HEK293T (cell line): Measurements from ENCODE around the gene KCNK10.

Experiments used
- ARNT ChIP-seq: fragments of 450-650 bp; IDR thresholded peaks from 2 replicates; pipeline ENCODE4 v1.6.1; 2017; ENCODE audit warnings: mild to moderate bottlenecking
- BHLHE40 ChIP-seq: fragments of 450-650 bp; IDR thresholded peaks from 2 replicates; pipeline ENCODE4 v1.6.1; 2016; ENCODE audit warnings: mild to moderate bottlenecking, moderate library complexity, borderline replicate concordance
- CTBP1 ChIP-seq: fragments of 450-650 bp; IDR thresholded peaks from 2 replicates; pipeline ENCODE4 v1.6.1; 2016; ENCODE audit warnings: borderline replicate concordance
- ELF4 ChIP-seq: fragments of 450-650 bp; IDR thresholded peaks from 2 replicates; pipeline ENCODE4 v1.6.1; 2017; ENCODE audit warnings: antibody characterized with exemption
- FOXA1 ChIP-seq: fragments of 450-650 bp; IDR thresholded peaks from 2 replicates; pipeline ENCODE4 v1.6.1; 2016; ENCODE audit warnings: mild to moderate bottlenecking
- FOXM1 ChIP-seq: fragments of 450-650 bp; IDR thresholded peaks from 2 replicates; pipeline ENCODE4 v1.6.1; 2017; ENCODE audit warnings: mild to moderate bottlenecking, borderline replicate concordance
- HDGF ChIP-seq: fragments of 450-650 bp; IDR thresholded peaks from 2 replicates; pipeline ENCODE4 v1.6.1; 2017; ENCODE audit warnings: antibody characterized with exemption, borderline replicate concordance
- LEF1 ChIP-seq: fragments of 450-650 bp; IDR thresholded peaks from 2 replicates; pipeline ENCODE4 v1.6.1; 2017; ENCODE audit warnings: mild to moderate bottlenecking, borderline replicate concordance
- PKNOX1 ChIP-seq: fragments of 450-650 bp; IDR thresholded peaks from 2 replicates; pipeline ENCODE4 v1.6.1; 2016
- SP1 ChIP-seq: fragments of 450-650 bp; IDR thresholded peaks from 2 replicates; pipeline ENCODE4 v1.6.1; 2017
- TARDBP ChIP-seq: fragments of 450-650 bp; IDR thresholded peaks from 2 replicates; pipeline ENCODE4 v1.6.1; 2016
- ZNF384 ChIP-seq: fragments of 450-650 bp; IDR thresholded peaks from 2 replicates; pipeline ENCODE4 v1.6.1; 2016

GRCh38 chr14:88256997-88257950, 65.8 kb downstream of the KCNK10 start:
- TF ChIP-seq ARNT (no peak), SP1 (no peak), BHLHE40 (no peak), FOXA1 (no peak), ELF4 (no peak), TARDBP (no peak), CTBP1 (no peak), PKNOX1 (no peak), HDGF (no peak), ZNF384 (no peak), FOXM1 (no peak), LEF1 (no peak)
